ENCODE results near the gene SLC66A2. TPM values are rescaled to one million over a fixed set of nuclear protein-coding genes. Genes with fewer than 3 reads are reported as not detected.
"Not testable (repeated sequence)": the region's sequence is repeated elsewhere in the genome, so short reads cannot be mapped to it uniquely, and the experiment has no call there.

SLC66A2 gene
- total RNA-seq, 1 donor from 2014 or later, result 13.5 TPM

DNA sequence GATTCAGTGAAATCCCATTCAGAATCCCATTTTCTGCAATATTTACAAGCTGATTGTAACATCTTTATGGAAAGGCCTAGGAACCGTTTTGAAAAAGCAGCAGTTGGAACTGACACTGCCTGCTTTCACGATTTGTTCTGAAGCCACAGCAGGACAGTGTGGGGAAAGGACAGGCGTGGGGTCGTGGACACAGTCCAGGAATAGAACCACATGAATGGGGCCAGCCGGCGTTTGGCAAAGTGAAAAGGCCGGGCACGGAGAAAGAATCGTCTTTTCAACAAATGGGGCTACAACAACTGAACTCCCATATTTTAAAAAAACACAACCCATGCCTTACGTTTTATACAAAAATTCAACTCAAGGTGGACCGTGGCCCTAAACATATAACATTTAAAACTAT is 69.8 kb downstream of the SLC66A2 start:
- no peak for DNase-seq (ENCODE audit: low spot score)

DNA sequence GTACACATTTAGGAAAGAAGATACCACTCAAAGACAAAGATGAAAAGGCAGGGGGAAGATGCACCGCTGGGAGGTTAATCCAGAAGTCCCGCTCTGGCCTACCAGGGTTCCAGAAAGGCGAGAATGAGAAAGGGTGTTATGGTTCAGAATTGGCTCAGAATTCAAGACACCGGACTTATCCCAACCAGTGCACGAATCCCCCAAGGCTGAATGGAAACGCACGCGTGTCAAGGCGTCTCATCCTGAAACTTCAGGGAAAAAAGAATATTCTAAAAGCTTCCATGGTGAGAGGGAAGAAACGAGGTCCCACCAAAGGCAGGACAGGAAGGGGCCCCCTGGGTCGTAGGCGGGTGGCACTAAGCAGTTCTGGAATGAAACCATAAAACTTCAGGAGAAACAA is 71.9 kb downstream of the SLC66A2 start:
- DNase-seq (ENCODE audit: low spot score), result no peak

DNA sequence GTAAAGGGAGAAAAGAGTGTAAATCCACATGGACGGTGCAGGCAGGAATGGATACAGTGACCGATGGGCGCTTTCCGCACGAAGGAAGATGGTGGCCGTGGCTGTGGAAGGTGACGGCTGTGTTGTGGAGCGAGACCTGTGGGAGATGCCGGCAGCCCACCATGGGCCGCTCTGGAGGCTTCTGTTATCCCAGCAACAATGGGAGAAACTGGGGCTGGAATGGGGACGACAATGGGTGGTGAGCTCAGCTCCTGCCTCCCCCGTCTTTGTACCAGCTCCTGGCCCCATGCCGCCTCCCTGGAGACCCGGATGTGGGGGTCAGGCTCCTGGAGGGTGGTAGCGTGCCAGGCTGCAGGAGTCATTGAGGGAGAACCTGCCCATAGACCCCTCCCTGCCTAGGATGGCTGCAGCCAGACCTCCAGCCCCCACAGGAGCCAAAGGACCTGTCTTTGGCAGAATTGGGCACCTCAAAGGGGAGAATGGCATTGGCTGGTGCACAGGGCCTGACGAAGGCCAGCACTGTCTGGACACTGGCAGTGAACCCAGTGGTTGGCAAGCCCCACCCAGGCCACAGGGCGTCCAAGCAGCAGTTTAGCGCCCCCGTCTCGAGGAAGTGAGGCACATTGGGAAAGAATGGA is 72.6 kb downstream of the SLC66A2 start:
- DNase-seq (ENCODE audit: low spot score), result no peak

DNA sequence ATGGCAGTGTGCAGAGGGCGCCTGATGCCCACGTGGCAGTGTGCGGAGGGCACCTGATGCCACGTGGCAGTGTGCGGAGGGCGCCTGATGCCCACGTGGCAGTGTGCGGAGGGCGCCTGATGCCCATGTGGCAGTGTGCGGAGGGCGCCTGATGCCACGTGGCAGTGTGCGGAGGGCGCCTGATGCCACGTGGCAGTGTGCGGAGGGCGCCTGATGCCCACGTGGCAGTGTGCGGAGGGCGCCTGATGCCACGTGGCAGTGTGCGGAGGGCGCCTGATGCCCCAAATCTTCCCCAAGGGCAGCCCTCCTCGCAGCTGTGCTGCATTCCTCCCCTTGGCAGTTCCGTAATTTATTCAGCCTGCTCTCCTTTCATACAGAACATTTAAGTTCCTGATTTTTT is 73.2 kb downstream of the SLC66A2 start:
- DNase-seq (ENCODE audit: low spot score), result not testable (repeated sequence)

DNA sequence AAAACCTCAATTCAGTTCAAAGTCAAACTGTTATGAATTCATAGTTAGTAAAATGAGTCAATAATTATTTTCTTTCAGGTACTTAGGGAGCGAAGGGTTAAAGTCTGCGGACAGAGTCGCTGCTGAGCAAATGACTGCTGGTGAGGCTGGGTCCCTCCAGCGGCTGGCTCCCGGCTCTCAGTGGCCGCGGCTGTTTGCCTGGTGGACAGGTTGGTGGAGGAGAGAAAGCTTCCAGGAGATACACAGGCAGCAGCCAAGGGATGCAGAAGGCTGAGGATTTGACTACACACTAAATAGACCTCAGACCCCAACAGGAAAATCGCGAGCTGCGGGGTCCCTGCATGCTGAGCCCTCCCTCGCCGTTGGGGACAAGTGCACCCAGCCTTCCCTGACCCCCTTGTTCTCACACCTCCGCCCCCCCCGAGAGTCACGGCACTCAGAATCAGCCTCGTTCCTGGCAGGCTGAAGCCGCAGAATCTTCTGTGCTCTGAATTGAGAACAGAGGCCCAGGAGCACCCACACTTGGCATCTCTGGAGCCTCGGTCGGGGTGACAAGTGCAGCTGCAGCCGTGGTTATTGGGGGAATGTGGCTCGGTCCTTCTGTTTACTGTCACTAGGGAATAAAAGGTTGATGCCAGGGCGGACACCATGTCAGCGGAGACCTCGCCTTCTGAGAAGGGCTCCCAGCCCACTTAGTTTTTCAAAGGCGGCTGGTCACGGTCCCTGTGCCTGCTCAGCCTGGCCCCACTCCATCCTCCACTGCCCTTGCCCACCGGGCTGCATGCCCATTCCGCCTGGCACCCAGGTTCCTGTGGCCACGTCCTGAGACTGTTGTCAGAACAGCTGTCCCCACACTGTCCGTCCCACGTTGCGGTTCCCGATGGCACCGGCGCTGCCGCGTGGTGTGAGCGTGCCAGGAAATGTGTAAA is 74.0 kb downstream of the SLC66A2 start:
- DNase-seq (ENCODE audit: low spot score), result no peak

DNA sequence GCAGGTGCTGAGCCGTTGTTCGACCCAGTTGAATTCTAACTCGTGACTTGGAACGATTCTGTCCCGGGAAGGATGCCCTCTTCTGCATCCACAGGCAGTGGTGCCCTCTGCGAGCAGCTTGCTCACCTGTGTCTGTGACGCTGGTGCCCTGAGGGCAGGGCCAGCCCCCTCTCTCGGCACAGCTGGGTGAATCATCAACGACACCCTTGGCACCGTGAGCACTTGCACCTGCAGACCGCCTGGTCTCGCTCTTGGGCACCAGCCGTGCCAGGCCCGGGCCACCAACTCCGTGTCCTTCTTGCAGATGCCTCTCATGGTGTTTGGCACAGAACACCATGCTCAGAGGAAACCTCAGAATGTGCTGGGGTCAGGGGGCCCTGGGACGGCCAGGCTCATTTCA is 75.0 kb downstream of the SLC66A2 start:
- no peak for DNase-seq (ENCODE audit: low spot score)

DNA sequence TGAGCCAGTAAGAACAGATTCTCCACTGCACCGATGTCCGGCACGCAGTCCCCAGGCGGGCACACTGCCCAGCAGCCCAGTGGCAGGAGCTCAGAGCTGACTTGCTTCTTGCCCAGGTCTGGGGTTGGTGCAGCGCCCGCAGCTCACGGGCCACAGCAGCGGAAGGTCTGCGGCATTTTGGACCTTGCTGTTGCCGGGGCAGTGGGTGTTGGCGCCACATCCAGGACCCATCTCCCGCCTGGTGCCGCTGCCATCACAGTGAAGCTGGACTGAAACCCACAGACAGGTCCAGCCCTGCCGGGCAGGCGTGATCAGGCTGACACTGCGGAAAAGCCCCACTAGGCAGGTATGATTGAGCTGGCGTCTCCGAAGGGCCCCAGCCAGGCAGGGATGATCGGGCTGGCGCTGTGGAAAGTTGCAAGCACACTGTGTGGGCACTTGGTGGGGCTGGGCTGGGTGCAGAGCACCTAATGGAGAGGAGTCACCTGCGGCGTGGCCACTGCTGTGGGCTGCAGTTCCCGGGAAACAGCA is 75.5 kb downstream of the SLC66A2 start:
- DNase-seq (ENCODE audit: low spot score), result no peak

DNA sequence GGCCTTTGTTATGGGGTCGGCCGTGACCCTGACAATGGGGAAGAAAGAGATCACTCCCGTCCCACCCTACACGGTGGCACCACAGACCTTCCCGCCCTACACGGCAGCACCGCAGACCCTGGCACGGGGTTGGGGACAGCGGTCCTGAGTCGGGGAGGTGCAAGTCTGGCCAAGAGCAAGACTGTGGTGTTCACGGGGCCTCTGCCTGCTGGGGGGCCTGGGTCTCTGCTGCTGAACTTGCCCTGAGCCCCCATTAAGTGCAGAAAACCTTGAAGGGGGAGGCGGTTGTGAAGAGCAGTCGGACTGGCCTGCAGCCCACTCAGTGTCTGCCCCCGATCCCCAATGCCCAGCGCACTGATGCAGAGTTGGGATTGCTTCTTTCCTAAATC is 75.9 kb downstream of the SLC66A2 start:
- DNase-seq (ENCODE audit: low spot score), result no peak

DNA sequence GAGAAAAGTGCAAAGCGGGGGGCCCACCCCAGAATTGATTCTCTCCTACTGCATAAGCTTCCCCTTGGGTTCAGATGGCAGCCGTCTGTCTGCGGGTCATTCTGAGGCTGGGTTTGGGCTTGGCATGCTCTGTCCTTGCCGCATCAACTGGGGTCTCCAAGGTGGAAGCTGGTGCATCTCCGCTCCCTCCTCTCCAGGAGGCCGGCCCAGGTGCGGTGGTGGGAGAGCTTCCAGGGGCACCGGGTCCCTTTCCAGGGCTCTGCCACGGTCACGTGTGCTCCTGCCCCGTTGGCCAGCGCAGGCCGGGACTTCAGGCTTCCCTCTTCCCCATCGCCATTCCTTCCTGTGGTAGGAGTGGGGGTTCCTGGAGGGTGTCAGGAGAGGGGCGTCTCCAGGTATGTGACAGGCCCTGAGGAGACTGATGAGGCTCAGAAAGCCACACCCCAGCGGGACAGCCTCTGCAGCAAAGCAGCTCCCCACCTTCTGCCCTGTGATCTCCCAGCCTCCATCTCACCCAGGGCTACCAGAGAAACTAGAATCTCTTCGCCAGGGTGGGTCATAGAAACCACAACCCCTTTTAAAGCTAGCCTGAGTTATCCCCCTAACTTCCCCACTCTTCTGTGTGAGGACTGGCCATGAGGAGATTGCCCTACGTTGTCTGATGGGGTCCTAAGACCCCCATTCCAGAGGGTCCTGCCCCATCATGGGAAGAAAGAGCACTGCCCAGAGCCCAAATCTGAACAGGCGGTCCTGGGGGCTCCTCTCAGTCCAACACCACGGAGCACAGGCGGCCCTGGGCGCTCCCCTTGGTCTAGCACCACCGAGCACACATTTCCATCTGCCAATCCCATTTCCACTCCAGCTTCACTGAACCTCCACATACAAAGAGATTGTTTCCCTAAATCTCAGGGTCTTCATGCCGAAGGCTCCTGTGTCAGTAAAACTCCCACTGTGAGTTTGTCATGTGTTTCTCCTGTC is 76.6 kb downstream of the SLC66A2 start:
- DNase-seq (ENCODE audit: low spot score), result no peak

DNA sequence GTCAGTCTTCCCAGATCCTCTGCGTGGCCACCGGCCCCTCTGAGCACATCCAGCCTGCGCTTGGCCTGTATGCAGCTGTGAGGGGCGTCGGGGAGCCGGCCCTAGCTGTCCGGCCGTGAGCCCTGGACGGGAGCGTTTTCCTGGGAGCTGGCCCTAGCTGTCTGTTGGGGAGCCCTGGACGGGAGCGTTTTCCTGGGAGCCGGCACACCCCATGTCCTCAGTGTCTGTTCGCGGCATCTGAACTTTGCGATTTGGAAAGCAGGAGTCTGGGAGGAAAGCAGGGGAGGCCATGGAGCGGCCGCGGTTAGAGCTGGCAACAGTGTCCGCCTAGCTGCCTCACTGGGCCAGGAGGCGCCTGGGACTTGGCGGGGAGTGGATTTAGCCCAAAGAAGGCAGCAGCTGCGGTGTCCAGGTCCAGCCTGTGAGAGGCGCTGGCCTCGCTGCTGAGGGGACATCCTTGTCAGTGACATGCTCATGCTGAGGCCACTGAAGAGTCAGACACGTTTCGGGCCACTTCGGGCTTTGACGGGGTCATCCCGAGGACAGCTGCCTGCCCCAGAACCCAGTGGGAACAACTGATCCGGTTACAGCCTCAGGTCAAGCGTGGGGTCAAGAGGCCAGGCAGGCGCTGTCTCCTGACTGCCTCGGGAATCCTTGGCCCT is 77.9 kb downstream of the SLC66A2 start:
- DNase-seq (ENCODE audit: low spot score), result no peak

DNA sequence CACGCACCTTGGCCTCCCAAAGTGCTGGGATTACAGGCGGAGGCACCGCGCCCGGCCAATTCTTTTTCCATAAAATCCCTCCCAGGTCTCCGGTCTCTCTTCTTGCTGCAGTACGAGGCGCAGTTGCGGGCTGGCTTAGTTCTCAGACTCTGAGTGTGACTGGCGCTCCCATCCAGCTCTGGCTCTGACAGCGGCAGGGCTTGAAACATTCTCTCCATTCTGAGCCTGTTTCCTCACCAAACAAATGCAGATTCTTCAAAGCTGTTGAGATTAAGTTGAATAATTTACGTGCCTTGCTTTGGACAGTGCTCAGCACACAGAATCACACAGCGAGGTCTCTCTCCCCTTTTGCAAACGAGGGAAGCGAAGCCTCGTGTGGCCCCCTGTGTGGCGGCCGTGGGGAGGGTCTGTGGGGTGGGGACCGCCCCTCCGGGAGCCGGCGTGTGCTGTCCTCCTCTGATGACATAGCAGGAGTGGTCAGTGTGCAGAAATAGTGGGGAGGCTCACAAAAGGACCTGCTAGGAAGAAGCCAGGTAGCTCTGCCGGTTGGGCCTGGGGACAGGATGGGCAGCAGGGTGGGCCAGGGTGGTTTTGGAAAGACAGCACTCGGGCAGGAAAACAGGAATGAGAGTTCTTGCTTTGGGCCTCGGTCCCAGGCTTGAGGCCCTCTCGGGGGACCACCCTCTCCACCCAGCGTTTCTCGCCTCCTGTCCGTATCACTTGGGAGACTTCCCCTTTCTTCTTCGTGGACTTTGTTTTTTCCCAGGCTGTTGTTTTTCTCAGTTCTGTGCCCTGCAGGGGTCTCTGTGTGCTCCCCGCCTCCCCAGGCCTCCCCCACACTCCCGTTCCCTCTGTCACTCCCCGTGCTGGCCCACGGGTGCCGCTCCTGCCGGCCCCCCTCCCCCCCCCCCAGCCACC is 78.7 kb downstream of the SLC66A2 start:
- DNase-seq (ENCODE audit: low spot score), result peak; percentile 30

DNA sequence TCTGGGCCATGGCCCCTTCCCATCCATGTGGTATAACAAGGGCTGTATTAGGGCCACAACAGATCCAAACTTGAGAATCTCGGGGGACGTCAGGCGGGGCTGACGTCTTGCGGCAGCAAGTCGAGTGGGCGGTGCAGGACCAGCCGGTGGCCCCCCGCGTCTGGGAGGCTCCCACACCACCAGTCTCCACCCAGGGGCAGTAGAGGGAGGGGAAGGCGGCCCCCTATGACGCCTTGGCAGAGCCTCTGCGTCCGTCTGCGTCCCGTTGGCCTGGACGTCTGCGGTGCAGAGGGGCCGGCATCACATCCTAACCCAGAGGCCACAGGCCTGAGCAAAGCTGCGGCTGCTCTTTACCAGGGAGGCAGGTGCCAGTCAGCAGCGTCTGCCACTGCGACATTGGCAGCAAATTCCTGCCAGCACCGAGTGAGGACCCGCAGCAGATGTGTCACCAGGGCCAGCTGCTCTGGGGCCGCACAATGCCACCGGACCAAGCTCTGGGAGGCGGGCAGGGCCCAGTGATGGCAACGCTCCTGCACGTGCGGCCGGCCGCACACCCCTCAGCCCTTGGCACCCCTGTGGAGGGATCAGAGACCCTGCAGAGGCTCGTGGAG is 79.9 kb downstream of the SLC66A2 start:
- DNase-seq (ENCODE audit: low spot score), result no peak

DNA sequence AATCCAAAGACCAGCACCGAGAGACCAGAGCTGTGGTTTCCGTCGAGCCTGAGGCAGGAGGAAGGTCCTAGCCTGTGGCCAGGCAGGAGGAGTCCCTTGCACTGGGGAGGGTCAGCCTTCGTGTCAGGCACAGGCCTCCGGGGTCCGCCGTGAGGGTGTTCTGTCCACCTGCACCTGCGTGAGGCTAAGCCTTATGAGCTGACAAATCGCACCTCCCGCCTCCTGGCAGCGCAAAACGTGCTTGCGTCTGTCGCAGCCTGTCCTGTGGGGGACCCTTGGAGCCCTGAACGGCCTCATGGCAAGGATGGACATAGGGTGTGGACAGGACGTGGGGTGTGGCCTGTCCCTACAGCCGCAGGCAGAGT is 80.4 kb downstream of the SLC66A2 start:
- no peak for DNase-seq (ENCODE audit: low spot score)

DNA sequence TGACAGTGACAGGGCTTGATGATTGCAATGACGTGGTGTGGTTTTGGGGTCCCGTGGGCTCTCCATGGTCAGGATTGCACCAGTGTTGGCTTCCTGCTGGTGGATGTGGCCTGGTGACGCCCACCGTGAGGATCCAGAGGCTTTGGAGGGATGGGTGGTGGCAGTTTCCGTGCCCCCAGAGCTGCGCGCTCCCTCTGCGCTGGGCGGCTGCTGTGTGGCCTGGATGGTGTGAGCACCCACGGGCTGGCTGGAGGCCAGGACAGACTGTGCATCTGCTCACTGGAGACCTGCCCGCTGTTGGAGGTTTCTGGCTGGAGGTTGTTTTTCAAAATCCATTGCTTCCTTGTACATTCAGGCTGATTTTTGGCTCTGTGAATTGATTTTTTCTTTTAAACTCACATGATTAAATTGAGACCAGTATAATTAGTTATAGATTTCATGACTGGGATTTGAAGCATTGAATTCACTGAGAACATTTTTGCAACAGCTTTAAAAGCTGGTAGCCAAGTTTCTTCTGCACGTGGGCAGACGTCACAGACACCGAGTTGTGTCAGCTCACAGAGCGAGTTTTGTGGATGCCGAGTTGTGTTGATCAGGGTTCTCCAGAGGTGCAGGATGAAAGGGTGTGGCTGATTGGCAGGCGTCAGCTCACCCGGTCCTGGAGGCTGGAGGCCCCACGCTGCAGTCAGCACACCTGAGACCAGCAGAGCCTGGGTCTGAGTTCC is 81.0 kb downstream of the SLC66A2 start:
- no peak for DNase-seq (ENCODE audit: low spot score)

DNA sequence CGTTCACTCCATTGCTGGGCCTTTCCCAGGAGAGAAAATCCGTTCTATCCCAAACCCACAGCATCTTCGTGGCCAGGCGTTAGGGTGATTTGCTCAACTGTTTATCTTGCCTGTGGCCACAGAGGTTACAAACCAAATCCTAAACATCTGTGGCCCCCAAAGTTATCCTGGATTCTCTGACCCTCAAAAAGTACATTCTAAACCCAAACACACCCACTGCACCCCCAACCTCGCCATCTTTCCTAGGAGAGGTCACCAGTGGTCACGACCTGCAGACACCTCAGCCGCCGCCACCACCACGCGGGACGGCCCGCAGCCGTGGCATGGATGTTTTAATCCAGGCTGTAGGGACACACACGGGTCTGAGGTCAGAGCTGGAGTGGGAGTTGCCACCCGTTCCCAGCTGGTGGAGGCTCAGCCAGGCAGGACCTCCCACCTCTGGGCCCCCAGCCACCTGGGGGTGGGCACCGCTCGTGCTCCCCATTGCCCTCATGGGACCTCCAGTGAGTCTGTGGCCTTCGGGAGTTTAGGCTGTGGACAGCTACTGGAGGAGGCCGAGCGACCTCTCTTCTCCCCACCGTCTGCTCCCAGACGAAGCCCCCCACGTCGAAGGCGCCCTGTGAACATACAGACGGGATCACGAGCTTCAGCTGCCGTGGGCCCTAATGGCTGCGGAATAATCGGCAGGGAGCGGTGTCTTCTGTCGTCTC is 81.7 kb downstream of the SLC66A2 start:
- DNase-seq (ENCODE audit: low spot score), result no peak

DNA sequence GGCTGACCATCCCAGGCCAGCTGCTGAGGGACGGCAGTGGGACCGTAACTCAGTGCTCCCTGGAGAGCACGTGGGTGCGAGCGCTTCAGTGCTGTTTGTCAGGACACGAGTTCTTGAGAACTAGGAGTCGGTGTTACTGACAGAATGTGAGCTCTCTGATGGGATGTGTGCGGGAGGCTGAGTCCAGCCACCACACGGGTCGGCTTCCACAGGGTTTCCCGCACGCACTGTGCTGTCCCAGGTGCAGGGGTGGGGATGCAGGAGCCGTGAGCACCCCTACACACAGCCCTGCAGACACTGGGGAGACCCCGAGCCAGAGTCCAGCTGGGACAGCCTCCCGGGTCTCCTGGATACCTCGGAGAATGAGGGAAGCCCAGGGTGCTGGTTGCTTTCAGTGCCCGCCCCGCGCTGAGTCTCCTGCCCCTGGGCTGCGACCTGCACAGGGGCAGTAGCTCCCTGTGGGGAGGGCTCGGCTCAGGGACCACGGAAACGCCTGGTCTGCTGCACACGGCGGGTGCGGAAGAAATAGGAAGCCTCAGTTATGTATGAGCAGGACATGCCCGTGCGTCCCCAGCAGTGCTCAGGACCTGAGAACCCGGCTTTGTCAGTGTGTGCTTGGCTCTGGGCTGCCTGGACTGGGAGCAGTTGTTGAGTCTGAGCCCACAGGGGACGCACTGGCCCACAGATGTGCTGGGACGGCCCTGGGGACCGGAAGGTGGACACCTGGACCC is 82.5 kb downstream of the SLC66A2 start:
- no peak for DNase-seq (ENCODE audit: low spot score)

DNA sequence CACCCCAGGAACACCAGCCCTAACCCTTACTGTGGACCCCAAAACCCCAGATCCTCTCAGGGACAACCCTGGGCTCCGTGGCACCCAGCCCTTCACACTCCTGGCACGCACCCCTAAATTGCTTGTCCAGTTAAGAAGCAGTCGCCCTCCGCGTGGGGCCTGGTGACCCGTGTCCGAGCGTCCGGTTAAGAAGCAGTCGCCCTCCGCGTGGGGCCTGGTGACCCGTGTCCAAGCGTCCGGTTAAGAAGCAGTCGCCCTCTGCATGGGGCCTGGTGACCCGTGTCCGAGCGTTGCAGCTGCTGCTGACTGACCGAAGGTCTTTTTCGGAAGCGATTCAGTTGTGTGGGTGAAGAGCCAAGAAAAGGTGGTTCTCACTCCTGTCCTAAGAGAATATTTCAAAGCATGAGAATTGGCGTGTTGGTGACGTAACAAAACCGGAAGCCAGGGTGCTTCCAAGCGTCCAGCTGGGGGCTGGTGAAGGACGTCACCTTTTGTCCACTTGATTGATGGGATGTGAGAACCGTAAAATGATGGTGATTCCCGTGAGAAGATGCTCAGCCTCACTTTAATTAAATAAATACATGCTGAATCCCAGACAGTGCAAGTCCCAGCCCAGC is 83.2 kb downstream of the SLC66A2 start:
- no peak for DNase-seq (ENCODE audit: low spot score)

All from umbilical cord (tissue), 2 donors.